GM19372 (cell line): ENCODE measurements around the gene ULK1.

ENCODE experiments used
- ATAC-seq: cut with Tn5 transposase; IDR thresholded peaks from one replicate; pipeline ENCODE4 v1.9.1; 2021; ENCODE audit warnings: mild to moderate bottlenecking, low read depth, moderate library complexity; ENCODE audit not compliant: unreplicated experiment

Gene ULK1

DNA sequence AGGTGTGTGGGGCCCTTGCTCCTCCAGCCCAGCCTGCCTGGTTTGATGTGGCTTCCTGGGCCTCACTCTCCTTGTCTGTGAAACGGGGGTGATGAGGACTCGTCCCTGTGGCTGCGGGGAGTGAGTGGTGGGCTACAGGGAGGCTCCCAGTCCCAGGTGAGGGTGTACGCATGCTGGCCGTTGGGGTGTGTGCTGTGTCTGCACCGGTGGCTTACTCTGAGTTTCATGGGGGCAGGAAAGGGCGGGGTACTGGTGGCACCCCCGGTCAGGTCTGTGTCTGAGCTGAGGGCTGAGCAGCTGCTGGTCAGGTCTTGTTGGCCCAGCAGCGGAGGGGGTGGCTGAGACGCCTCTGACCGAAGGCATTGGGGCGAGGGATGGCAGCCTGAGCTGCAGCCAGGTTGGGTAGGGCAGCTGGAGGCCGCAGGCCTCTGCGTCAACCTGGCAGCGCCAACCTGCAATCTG is 11.2 kb downstream of the ULK1 start:
- no peak for ATAC-seq

DNA sequence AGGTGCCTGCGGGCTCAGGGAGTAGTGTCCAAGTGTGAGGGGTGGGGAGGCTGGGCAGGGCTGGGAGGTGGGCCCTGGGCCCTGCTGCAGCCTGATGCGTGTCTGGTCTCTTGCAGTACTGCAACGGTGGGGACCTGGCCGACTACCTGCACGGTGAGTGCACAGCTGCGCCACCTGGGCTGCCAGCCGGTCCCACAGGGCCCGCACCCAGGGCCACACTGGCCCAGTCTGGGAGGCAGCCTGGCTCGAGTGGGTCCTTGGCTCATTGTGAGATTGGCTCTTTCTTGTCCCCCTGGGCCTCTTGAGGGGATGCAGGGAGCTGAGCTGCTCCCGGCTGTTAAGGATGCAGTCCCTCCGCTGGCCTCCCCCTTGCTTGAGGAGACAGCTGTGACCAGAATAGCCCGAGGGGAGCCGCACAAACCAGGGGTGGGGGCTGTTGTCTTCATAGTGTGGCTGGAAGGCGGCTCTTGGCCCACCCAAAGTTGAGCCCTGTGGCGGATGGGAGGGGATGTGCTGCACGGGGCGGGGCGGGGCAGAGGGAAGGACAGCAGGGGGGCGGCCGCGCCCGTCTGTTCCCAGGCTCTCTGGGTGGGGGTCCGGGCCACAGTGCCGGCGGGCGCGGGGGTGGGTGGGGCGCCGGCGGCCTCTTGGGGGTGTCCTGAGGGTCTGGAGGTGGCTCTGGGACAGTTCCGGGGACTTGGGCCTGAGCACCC is 13.1 kb downstream of the ULK1 start:
- no peak for ATAC-seq

DNA sequence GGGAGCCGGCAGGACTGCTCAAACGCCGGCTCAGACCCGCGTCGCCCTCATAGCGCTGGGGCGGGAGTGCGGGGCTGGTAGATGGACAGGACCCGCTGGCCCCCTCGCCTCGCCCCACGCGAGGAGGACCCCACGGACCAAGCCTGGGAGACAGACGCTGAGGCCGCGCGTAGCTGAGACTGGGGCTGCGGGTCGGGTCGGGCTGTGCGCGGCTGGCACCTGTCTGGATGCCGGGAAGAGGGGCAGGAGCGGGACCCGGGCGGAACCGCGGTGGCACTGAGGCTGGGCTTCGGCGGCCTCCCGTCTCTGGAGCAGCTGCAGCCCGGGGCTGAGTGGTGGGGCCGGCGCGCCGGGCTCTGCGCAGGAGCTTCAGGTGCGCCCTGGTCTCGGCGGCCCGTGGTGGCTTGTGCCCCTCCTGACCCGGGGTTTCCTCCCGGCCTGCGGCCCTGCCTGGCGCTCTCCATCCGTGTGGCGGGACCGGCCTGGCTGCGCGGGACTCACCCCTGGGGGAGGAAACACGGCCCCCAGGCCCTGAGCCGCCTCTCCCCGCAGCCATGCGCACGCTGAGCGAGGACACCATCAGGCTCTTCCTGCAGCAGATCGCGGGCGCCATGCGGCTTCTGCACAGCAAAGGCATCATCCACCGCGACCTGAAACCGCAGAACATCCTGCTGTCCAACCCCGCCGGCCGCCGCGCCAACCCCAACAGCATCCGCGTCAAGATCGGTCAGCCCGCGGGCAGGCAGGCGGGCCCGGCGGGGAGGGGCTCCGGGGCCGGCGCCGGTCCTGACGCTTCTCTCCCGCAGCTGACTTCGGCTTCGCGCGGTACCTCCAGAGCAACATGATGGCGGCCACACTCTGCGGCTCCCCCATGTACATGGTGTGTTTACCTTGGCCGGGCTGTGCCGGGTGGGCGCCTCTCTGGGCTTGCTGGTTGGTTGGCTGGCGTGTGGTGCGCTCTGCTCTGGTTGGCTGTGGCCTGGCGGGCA is 14.0 kb downstream of the ULK1 start:
- ATAC-seq = no peak

DNA sequence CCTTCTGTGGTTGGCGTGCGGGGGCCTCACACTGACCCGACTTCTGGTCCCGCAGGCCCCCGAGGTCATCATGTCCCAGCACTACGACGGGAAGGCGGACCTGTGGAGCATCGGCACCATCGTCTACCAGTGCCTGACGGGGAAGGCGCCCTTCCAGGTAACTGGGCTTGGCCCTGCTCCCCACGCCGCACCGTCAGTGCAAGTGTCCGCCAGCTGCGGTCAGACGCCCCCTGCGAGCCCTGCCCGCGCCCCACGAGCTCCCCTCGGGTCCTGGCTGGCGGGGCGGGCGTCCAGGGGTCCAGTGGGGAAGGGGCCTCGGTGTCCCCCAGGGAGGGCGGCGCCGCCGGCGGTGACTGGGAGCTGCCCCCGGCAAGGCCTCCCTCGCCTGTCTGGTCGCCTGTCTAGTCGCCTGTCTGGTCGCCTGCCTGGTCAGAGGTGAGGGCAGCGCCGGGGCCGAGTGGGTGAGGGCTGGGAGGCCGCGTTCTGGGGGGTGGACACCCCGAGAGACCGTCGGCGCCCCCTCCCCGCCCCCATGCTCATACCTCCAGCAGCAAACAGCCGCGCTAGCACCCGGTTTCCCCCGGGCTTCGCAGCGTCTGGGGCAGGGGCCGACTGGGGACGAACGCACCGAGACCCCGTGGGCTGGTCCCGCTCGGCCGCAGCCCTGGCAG is 14.8 kb downstream of the ULK1 start:
- no peak for ATAC-seq

DNA sequence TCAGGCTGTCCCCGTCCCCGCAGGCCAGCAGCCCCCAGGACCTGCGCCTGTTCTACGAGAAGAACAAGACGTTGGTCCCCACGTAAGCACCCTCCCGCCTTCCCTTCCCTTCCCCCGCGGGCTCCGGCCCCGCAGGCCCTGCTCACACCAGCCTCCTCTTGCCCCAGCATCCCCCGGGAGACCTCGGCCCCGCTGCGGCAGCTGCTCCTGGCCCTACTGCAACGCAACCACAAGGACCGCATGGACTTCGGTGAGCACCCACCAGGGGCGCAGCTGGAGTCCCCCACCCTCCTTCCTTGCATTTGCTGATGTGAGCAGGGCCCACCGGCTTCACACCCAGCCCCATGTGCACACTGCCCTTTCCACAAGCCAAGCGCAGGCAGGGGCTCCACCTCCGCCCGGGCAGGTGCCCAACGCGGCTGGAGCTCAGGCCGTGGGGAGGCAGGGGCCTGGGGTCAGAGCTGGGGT is 15.4 kb downstream of the ULK1 start:
- ATAC-seq = no peak

DNA sequence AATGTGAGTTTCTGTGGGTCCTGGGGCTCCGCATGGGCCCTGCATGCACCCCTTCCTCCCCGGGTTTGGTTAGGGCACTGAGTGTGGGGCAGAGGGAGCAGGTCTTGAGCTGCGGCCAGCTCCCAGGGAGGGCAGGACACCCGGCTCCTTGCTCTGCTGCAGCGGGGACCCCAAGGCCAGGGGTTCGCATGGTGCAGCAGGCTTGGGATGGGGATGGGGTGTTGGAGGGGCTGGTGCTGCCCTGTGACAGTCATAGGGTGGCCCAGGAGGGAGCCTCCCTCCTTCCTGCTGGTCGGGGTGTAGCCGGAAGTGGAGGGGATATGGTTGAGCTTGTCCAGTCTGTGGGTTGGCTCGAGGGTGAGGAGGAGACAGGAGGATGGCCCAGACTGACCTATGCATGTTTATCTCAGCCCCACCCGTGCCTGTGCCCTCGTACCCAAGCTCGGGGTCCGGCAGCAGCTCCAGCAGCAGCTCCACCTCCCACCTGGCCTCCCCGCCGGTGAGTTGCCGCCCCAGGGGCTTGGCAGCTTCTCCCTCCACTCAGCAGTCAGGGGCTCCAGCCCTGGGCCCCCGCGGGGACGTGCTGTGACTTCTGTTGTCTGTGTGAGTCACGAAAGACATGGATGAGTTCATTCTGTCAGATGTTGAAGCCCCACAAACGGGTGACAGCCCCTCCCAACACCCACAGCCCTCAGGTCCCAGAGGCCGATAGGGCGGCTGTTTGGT is 16.0 kb downstream of the ULK1 start:
- ATAC-seq = no peak

DNA sequence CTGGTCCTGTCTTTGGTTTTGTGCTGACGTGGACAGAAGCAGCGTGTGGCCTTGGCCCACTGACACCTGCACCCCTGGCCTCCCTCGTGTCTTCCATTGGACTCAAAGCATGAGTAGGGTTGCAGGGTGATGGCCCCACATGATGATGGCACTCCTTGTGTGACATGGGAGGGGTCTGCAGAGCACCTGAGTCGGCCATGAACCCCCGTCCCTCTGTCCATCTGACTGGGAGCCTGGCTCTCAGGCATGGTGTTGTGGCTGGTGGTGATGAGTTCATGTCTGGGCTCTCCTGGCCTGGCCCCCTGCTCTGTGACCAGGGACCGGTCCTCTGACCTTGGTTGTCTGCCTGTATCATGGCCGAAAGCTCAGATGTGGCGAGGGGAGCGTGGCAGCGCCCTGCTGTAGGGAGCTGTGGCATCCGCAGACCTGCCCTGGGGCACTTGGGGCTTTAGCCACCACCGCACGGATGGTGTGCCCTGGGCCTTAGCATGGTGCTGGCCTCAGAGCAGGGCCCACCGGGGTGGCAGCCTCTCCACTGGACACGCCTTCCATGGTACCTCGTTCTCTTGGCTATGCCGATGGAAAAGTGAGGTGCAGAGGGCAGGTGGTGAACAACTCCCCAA is 16.7 kb downstream of the ULK1 start:
- no peak for ATAC-seq

DNA sequence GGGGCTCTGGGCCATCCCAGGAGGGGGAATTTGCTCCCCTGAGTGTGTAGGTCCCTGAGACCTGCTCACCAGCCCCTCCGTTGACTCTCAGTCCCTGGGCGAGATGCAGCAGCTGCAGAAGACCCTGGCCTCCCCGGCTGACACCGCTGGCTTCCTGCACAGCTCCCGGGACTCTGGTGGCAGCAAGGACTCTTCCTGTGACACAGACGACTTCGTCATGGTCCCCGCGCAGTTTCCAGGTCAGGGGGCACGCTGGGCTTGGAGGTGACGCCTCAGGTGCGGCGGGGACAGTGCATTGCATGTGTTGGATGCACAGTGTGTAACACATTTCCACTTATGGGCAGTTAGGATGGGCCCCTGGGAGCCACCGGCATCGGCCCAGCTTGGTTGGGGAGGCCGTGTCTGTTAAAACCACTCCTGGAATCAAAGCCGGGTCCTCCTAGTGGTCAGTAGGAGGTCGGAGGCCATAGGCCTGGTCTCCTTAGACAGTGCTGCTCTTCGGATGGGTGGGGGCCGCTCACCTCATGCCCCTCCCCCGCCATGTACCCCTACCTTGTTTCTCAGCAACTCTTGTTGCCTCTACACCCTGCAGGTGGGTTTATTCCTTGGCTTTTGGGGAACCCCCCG is 17.5 kb downstream of the ULK1 start:
- ATAC-seq = no peak

DNA sequence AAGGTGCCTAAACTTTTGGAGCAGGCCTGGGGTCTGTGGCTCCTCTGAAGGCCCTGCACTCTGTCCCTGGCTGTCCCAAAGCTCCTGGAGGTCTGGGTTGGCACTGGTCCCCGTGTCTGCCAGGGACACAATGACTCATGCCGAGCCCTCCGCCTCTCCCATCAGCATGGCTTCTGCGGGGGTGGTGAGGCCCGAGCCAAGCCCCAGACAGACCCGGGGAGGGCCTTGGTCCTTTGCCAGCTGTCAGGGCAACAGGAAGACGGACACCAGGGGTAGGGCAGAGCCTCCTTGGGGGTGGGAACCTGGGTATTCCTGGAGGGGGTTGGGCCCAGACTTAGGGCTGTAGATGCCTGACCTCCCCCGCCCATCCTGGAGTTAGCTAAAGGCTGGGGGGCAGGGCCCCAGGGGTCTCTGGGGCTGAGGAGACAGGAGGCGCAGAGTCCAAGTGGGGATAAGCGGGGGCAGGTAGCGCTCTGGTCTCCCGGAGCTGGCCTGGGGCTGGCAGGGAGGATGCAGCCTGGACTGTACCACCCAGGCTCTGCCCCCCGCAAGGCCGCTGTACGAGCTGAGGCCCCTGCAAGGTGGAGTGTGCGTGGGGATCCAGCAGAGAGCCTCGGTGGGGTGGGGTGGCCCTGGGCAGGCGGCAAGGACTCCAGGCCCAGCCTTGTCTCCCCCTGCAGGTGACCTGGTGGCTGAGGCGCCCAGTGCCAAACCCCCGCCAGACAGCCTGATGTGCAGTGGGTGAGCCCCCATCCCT is 18.3 kb downstream of the ULK1 start:
- ATAC-seq = no peak

DNA sequence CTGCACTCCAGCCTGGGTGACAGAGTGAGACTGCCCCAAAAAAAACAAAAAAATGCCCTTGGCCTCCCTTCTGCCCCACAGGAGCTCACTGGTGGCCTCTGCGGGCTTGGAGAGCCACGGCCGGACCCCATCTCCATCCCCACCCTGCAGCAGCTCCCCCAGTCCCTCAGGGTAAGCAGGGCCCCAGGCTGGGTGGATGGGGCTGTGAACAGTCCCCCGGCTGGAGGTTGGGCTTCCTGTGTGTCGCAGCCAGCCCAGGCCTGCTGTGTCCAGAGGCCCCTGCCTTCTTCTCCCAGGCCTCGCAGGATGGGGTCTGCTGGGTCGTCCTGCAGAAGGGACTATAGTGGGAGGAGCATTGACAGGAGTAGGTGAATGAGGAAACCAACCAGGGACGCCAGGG is 19.2 kb downstream of the ULK1 start:
- no peak for ATAC-seq

DNA sequence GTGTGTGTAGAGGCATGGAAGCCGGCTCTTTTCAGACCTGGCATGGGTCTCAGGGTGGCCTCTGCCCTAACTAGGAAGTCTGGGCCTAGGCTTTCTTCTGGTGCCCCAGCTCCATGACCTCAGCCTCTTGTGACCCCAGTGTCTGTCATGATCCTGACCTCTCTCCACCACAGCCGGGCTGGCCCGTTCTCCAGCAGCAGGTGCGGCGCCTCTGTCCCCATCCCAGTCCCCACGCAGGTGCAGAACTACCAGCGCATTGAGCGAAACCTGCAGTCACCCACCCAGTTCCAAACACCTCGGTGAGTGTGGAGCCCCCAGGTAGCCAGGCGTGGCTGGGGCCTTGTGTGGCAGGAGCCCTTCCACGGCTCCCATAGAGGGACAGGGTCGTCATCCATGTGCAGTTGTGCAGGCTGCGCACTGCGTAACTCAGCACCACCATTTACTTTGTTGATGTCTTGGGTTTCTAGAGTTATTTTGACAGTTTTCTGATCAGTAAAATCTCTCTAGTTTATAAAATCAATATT is 19.8 kb downstream of the ULK1 start:
- ATAC-seq = no peak

DNA sequence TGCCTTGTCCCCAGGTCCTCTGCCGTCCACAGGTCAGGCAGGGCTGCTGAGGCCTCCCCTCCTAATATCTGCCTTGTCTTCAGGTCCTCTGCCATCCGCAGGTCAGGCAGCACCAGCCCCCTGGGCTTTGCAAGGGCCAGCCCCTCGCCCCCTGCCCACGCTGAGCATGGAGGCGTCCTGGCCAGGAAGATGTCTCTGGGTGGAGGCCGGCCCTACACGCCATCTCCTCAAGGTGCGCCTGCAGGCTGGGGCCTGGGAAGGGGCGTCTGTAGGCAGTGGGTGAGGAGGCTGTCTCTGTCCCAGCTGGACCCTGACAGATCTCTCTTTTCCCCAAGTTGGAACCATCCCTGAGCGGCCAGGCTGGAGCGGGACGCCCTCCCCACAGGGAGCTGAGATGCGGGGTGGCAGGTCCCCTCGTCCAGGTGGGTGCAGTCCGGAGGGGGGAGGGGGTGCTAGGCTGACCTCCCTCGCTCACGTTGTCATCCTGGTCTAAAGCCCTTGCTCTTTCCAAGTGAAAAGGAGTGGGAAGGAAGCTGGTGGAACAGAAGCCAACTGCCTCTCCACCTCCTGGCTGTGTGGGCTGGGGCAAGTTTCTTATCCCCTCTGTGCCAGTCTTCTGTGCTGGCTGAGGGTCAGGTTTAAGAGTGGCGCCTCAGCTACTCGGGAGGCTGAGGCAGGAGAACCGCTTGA is 20.7 kb downstream of the ULK1 start:
- ATAC-seq = no peak

DNA sequence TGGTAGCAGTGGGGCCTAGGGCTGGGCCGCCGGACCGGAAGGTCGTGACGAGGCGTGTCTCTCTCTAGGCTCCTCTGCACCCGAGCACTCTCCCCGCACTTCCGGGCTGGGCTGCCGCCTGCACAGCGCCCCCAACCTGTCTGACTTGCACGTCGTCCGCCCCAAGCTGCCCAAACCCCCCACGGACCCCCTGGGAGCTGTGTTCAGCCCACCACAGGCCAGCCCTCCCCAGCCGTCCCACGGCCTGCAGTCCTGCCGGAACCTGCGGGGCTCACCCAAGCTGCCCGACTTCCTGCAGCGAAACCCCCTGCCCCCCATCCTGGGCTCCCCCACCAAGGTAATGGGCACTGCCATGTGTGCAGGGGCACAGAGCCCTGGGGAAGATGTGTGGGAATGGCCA is 21.4 kb downstream of the ULK1 start:
- no peak for ATAC-seq

DNA sequence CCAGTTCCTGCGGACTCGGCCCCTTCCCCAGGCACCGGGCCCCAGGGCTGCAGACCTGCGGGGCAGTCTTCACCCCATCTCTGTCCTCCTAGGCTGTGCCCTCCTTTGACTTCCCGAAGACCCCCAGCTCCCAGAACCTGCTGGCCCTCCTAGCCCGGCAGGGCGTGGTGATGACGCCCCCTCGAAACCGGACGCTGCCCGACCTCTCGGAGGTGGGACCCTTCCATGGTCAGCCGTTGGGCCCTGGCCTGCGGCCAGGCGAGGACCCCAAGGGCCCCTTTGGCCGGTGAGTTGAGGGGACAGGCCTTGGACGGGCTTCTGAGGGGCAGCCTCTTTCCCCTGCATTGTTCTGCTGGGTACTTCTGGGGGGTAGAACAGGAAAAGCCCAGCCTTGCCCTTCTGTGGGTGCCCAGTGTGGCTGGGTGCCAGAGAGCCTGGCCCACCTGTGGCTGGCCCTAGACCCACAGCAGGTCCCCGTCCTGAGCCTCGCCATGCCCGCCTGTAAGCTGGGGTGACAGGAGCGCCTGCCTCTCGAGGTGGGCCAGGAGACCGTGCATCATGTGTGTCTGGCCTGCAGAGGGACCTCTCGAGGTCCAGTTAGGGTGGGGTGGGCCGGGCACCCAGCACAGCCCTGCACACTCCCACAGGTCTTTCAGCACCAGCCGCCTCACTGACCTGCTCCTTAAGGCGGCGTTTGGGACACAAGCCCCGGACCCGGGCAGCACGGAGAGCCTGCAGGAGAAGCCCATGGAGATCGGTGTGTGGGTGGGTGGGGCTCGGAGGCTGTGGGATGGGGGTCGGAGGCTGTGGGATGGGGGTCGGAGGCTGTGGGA is 22.1 kb downstream of the ULK1 start:
- ATAC-seq = no peak

DNA sequence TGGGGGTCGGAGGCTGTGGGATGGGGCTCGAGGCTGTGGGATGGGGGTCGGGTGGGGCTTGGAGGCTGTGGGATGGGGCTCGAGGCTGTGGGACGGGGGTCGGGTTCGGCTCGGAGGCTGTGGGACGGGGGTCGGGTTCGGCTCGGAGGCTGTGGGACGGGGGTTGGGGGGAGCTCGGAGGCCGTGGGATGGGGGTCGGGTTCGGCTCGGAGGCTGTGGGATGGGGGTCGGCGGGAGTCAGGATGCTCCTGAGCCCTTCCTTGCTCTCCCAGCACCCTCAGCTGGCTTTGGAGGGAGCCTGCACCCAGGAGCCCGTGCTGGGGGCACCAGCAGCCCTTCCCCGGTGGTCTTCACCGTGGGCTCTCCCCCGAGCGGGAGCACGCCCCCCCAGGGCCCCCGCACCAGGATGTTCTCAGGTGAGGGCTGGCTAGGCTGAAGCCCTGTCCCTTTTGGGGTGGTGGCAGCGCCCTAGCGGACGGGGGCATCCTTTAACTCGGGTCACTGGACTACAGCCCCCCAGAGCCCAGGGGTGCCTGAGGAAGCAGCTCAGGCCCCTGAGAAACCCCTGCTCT is 22.8 kb downstream of the ULK1 start:
- no peak for ATAC-seq

DNA sequence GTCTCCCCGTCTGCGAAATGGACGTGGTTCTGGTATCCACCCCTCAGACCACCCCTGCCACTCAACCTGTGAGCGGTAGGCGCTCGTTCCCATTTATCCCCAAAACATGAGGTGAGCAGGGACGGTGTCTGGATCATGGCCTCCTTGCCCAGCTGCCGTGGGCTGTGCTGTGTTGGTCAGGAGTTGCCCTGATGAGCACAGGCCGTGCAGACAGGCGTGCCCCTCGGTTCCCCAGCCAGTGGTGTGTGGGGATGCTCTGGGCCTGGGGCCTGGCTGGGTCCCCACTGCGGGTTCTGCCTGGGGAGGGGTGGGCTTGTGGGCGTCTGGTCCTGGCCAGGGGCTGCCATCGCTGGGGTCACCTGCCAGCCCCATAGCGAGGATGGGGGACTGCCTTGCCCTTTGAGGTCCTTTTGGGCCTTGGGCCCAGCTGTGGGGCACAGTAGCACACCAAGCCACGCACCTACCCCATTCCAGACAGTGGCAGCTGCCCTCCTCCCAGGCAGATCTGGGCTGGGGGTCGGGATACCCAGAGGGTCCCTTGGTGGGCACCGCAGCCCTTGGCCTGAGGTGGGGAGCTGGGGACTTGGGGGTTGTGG is 23.4 kb downstream of the ULK1 start:
- no peak for ATAC-seq
